ENCODE results near the gene OLFM1.
"Not testable (repeated sequence)": the region's sequence is repeated elsewhere in the genome, so short reads cannot be mapped to it uniquely, and the experiment has no call there.

OLFM1 gene

GRCh38 chr9:135152614-135153334, 65.3 kb downstream of the OLFM1 start:
- DNase-seq (ENCODE audit: low spot score), result no peak

- no peak for DNase-seq (ENCODE audit: low spot score)
Measured at GRCh38 chr9:135154050-135154615, 66.7 kb downstream of the OLFM1 start.

- DNase-seq (ENCODE audit: low spot score), result no peak
Measured at GRCh38 chr9:135155396-135155795, 67.9 kb downstream of the OLFM1 start.

GRCh38 chr9:135156525-135157510, 69.3 kb downstream of the OLFM1 start:
- no peak for DNase-seq (ENCODE audit: low spot score)

- no peak for DNase-seq (ENCODE audit: low spot score)
Measured at GRCh38 chr9:135157856-135158563, 70.5 kb downstream of the OLFM1 start.

GRCh38 chr9:135158564-135158937, 71.1 kb downstream of the OLFM1 start:
- DNase-seq (ENCODE audit: low spot score), result no peak

- no peak for DNase-seq (ENCODE audit: low spot score)
Measured at GRCh38 chr9:135159801-135160200, 72.3 kb downstream of the OLFM1 start.

GRCh38 chr9:135160862-135161261, 73.4 kb downstream of the OLFM1 start:
- DNase-seq (ENCODE audit: low spot score), result no peak

- DNase-seq (ENCODE audit: low spot score), result not testable (repeated sequence)
Measured at GRCh38 chr9:135162599-135162998, 75.1 kb downstream of the OLFM1 start.

- DNase-seq (ENCODE audit: low spot score), result no peak
Measured at GRCh38 chr9:135163023-135163780, 75.7 kb downstream of the OLFM1 start.

- DNase-seq (ENCODE audit: low spot score), result no peak
Measured at GRCh38 chr9:135164036-135164435, 76.6 kb downstream of the OLFM1 start.

GRCh38 chr9:135165003-135165711, 77.7 kb downstream of the OLFM1 start:
- DNase-seq (ENCODE audit: low spot score), result no peak

- DNase-seq (ENCODE audit: low spot score), result no peak
Measured at GRCh38 chr9:135165756-135166519, 78.5 kb downstream of the OLFM1 start.

- no peak for DNase-seq (ENCODE audit: low spot score)
Measured at GRCh38 chr9:135166565-135166964, 79.1 kb downstream of the OLFM1 start.

GRCh38 chr9:135167356-135167755, 79.9 kb downstream of the OLFM1 start:
- DNase-seq (ENCODE audit: low spot score), result no peak

- DNase-seq (ENCODE audit: low spot score), result no peak
Measured at GRCh38 chr9:135167849-135168655, 80.6 kb downstream of the OLFM1 start.

- no peak for DNase-seq (ENCODE audit: low spot score)
Measured at GRCh38 chr9:135169709-135170226, 82.3 kb downstream of the OLFM1 start.

- no peak for DNase-seq (ENCODE audit: low spot score)
Measured at GRCh38 chr9:135170535-135170934, 83.1 kb downstream of the OLFM1 start.

Data from pons (tissue), 1 donor.